G401.6 (cell line): ENCODE results near the gene IL34.
"Not testable (repeated sequence)": the region's sequence is repeated elsewhere in the genome, so short reads cannot be mapped to it uniquely, and the experiment has no call there.

Experiments
- FAIRE-seq: peaks from 2 replicates; lab custom pipeline; 2012; peaks lifted over from hg19 to GRCh38; lab: Jason Lieb, UNC

Gene IL34

DNA sequence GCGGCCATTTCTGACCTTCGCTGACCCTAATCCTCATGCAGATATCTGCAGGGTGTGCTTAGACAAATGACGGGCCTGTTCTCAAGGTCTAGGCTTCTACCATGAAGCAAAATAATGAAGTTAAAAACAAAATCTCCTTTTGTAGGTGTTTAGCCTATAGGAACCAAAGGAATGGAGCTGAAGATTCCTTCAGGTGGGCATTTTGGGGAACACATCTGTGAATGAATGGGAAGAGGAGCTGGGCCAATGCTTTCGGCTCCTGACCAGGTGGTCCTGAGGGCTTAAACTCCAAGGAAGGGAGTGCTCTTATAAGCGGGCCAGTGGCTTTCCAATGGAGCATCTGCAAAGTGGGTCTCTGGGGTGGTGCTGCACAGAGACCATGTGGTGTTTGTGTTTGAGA is 14.1 kb upstream of the IL34 start:
- FAIRE-seq, result no peak

- not testable (repeated sequence) for FAIRE-seq
Observed at GRCh38 chr16:70633617-70634016, 12.7 kb upstream of the IL34 start.

- no peak for FAIRE-seq
Observed at GRCh38 chr16:70634861-70635260, 11.5 kb upstream of the IL34 start.

DNA sequence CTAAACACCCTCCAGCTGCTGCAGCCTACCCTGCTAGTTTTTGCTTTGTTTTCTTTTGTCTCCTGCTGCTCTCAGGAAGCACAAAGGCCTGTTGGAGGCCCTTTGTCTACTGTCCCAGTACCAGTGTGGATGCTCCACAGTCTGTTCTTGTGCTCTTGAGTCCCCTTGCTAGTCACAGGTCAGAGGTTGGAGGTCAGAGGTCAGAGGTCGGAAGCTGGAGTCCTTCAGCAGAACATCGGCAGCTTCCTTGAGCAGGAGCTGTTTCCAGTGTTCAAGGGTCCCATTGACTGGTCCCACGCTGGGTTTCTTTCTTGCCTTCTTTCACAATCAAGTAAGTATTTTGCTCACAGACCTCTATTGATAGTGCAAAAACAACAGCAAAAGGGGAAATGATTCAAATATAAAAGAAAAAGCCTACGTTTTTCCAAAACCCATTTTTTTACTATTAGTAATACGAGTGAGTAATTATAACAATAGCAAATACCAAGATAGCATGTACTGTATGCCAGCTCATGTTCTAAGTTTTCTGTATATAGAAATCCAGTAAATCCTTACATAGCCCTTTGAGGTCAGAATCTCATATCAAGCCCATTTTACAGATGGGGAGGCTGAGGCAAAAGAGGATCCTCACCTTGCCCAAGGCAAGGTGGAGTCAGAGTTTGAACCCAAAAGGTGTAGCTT is 10.9 kb upstream of the IL34 start:
- no peak for FAIRE-seq

GRCh38 chr16:70638814-70639792 is 7.3 kb upstream of the IL34 start:
- FAIRE-seq, result no peak

- no peak for FAIRE-seq
Observed at GRCh38 chr16:70642633-70643032, 3.7 kb upstream of the IL34 start.

- not testable (repeated sequence) for FAIRE-seq
Observed at GRCh38 chr16:70643264-70643663, 3.1 kb upstream of the IL34 start.

- FAIRE-seq, result no peak
Observed at GRCh38 chr16:70644763-70645597, 1.4 kb upstream of the IL34 start.

DNA sequence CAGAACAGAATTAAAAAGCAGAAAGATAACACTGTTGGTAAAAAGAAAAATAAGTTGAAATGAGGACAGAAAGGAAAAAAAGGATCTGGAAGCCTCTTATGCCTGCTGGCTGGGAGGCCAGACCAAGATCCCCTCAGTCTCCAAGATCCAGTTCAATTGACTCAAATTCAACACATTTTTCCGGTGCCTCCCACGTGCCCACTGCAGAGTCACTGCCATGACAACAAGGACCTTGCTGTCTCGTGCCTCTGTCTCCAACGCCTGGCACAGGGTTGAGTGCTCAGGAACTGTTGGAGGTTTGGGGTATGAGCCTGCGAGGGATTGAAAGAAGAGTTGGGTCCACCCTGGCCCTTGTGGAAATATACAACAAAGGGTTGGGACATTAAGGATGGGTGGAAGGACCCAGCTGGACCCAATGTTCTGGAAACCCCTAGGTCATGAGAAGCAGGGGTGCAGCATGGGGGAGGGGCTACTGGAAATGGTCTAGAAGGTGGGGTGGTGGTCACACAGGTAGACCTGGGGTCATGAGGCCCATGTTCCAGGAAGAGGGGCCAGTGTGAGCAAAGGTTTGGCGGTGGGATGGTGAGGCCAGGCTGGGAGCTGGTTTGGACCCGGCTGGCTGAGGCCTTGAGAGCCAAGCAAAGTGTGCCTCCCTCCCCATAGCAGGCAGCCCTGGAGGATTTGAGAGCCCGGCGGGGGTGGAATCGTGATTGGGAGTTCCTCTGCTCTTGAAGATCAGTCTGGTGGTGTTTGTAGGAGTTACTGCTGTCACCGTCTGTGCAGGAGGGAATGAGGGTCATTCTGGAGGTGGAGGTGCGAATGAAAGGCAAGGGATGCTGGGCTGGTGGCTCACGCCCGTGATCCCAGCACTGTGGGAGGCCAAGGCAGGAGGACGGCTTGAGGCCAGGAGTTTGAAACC is 1.3 kb downstream of the IL34 start:
- no peak for FAIRE-seq

DNA sequence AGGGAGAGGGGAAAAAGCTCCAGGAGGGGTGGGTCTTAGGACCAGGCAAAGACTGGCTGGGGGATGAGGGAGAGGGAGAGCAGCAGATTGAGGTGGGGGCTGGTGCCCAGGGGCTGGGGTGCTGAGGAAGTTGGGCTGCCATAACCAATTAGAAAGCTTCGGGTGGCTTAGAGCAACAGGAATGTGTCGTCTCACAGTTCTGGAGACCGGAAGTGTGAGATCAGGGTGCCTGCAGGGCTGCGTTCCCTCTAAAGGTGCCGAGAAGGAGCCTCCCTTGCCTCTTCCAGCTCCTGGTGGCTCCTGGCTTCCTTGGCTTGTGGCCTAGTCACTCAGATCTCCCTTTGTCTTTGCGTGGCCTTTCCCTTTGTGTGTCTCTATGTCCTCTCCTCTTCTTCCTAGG is 2.2 kb downstream of the IL34 start:
- FAIRE-seq, result no peak

DNA sequence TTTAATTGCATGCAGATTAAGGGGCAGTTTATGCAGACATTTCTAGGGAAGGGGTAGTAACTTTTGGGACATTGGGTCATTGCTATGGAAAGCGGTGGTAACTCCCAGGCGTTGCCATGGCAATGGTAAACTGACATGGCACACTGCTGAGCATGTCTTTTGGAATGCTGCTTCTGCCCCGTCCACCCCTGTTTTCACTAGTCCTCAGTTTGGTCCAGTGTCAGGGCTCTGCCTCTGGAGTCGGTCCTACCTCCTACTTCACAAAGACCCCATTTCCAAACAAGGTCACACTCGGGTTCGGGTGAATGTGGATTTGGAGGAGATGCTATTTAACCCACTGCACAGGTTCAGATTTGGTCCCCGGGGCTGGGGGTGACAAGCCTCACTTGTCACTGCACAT is 2.9 kb downstream of the IL34 start:
- FAIRE-seq, result no peak

- no peak for FAIRE-seq
Observed at GRCh38 chr16:70650216-70650615, 3.9 kb downstream of the IL34 start.

- FAIRE-seq, result no peak
Observed at GRCh38 chr16:70651524-70651923, 5.2 kb downstream of the IL34 start.

DNA sequence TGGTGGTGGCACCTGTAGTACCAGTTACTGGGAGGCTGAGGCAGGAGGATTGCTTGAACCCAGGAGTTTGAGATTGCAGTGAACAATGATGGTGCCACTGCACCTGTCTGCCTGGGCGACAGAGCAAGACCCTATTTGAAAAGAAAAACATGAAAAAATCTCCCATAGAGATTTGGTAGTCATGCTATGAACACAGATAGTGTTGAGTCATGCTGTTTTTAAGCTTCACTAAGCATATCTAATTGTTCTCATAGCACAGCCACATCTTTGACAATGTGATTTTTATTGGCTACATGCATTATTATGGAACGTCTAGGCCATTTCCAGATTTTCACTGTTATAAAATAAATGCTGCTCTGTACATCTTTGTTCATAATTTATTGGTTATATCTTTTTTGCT is 6.0 kb downstream of the IL34 start:
- no peak for FAIRE-seq

DNA sequence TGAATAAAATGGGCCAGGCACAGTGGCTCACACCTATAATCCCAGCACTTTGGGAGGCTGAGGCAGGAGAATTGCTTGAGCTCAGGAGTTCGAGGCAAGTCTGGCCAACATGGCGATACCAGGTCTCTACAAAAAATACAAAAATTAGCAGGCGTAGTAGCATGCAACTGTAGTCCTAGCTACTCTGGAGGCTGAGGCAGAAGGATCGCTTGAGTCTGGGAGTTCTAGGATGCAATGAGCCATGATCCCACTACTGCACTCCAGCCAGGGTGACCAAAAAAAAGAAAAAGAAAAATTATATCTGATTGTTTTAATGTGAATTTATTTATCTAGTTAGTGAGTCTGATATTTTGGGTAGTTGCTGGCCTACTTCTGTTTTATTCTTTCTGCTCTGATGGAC is 7.0 kb downstream of the IL34 start:
- no peak for FAIRE-seq

GRCh38 chr16:70653809-70654771 is 7.7 kb downstream of the IL34 start:
- FAIRE-seq, result peak; percentile 98

DNA sequence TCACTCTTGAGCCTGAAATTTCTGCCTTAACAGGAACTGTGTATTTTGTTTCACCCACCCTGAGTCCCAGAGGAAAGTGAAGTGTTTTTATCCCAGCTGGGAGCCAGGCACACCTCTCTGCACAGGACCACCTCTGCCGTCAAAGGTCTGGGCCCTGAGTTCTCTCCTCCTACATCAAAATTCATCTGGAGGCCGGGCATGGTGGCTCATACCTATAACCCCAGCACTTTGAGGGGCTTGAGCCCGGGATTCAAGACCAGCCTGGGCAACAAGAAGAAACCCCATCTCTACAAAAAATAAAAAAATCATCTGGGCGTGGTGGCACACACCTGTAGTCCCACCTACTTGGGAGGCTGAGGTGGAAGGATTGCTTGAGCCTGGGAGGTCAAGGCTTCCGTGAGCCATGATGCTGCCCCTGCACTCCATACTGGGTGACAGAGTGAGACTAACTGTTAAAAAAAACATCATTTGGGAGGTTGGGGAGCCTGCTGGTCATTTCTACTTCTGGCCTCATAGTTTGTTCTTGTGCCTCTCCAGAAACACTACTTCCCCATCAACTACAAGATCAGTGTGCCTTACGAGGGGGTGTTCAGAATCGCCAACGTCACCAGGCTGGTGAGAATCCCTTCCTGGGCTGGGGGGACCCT is 9.8 kb downstream of the IL34 start:
- no peak for FAIRE-seq

GRCh38 chr16:70656712-70657263 is 10.4 kb downstream of the IL34 start:
- FAIRE-seq, result no peak

GRCh38 chr16:70657956-70658355 is 11.6 kb downstream of the IL34 start:
- no peak for FAIRE-seq

DNA sequence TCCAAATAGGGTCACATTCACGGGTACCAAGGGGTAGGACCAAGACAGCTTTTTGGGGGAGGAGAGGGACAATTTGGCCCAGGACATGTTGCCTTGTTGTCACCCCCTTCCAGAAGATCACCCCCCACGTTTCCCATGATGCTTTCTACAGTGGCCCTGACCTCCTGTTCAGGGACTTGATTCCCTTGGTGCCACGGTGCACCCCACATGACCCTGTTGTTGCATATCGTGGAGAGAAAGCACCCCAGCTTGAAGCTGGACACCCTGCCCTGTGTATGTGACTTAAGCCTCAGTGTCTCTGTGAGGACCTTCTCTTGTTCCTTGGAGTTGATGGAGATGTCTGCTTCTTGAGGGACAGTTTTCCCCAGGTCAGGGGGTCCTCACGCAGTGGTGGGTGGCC is 12.6 kb downstream of the IL34 start:
- FAIRE-seq, result no peak
